ENCODE measurements around the gene FFAR2.
"Not testable (repeated sequence)": the region's sequence is repeated elsewhere in the genome, so short reads cannot be mapped to it uniquely, and the experiment has no call there.

The FFAR2 gene

GRCh38 chr19:35466259-35466658 is 18.2 kb downstream of the FFAR2 start:
- DNase-seq (ENCODE audit: low read depth, low spot score) = no peak
- WGBS (ENCODE audit: insufficient coverage, insufficient read length) = no CpG with 5 or more reads among the region's 1 CpG
- Histone ChIP-seq H3K27me3 (ENCODE audit: control insufficient read depth, insufficient read depth, low read length) (no peaks in the 10 kb centered on the region), H3K4me1 (ENCODE audit: control insufficient read depth, insufficient read depth, low read length) (no peaks in the 10 kb centered on the region), H3K27ac (ENCODE audit: low read length) (no peak overlapping the region), H3K9me3 (ENCODE audit: control insufficient read depth, insufficient read depth, low read length) (no peaks in the 10 kb centered on the region), H3K4me3 (ENCODE audit: low read length) (no peak overlapping the region), H3K36me3 (ENCODE audit: control insufficient read depth, insufficient read depth, low read length) (no peaks in the 10 kb centered on the region)

GRCh38 chr19:35468637-35469036 is 20.6 kb downstream of the FFAR2 start:
- no peaks in the 10 kb centered on the region for H3K27me3 ChIP-seq (ENCODE audit: control insufficient read depth, insufficient read depth, low read length)
- H3K4me3 ChIP-seq (ENCODE audit: low read length) = no peak overlapping the region
- DNase-seq (ENCODE audit: low read depth, low spot score) = peak; percentile 11
- WGBS (ENCODE audit: insufficient coverage, insufficient read length) = no CpG with 5 or more reads among the region's 2 CpGs
- H3K36me3 ChIP-seq (ENCODE audit: control insufficient read depth, insufficient read depth, low read length) = no peaks in the 10 kb centered on the region
- H3K4me1 ChIP-seq (ENCODE audit: control insufficient read depth, insufficient read depth, low read length) = no peaks in the 10 kb centered on the region
- no peak overlapping the region for H3K27ac ChIP-seq (ENCODE audit: low read length)
- no peaks in the 10 kb centered on the region for H3K9me3 ChIP-seq (ENCODE audit: control insufficient read depth, insufficient read depth, low read length)

GRCh38 chr19:35470128-35470527 is 22.1 kb downstream of the FFAR2 start:
- Histone ChIP-seq H3K9me3 (ENCODE audit: control insufficient read depth, insufficient read depth, low read length) (no peaks in the 10 kb centered on the region), H3K27me3 (ENCODE audit: control insufficient read depth, insufficient read depth, low read length) (no peaks in the 10 kb centered on the region), H3K4me3 (ENCODE audit: low read length) (no peak overlapping the region), H3K4me1 (ENCODE audit: control insufficient read depth, insufficient read depth, low read length) (no peaks in the 10 kb centered on the region), H3K36me3 (ENCODE audit: control insufficient read depth, insufficient read depth, low read length) (no peaks in the 10 kb centered on the region), H3K27ac (ENCODE audit: low read length) (no peak overlapping the region)
- no CpG with 5 or more reads among the region's 7 CpGs for WGBS (ENCODE audit: insufficient coverage, insufficient read length)
- no peak for DNase-seq (ENCODE audit: low read depth, low spot score)

GRCh38 chr19:35471075-35471474 is 23.0 kb downstream of the FFAR2 start:
- not testable (repeated sequence) for H3K27ac ChIP-seq (ENCODE audit: low read length); DNase-seq (ENCODE audit: low read depth, low spot score)
- no CpG with 5 or more reads among the region's 4 CpGs for WGBS (ENCODE audit: insufficient coverage, insufficient read length)

DNA sequence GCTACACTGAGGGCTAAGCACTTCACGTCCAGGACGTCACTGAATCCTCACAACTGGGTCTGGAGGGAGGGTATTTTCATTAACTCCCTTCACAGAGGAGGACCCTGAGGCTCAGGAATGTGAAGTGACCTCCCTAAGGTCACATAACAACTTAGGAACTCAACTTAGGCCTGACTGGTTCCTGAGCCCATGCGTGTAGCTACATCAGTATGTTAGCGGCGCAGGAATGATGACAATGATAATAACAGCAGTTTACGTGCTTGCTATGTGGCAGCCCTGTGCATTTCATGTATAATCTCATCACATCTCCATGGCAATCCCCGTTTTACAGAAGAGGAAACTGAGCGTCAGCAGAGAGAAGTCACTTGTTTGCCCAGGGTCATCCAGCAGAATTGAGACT is 23.9 kb downstream of the FFAR2 start:
- Histone ChIP-seq H3K36me3 (ENCODE audit: control insufficient read depth, insufficient read depth, low read length) (no peaks in the 10 kb centered on the region), H3K4me3 (ENCODE audit: low read length) (no peak overlapping the region), H3K4me1 (ENCODE audit: control insufficient read depth, insufficient read depth, low read length) (no peaks in the 10 kb centered on the region), H3K27ac (ENCODE audit: low read length) (no peak overlapping the region), H3K9me3 (ENCODE audit: control insufficient read depth, insufficient read depth, low read length) (no peaks in the 10 kb centered on the region), H3K27me3 (ENCODE audit: control insufficient read depth, insufficient read depth, low read length) (no peaks in the 10 kb centered on the region)
- no CpG with 5 or more reads among the region's 8 CpGs for WGBS (ENCODE audit: insufficient coverage, insufficient read length)
- no peak for DNase-seq (ENCODE audit: low read depth, low spot score)

More at GRCh38 chr19:35471075-35471474, 23.0 kb downstream of the FFAR2 start:
- H3K4me1 ChIP-seq (ENCODE audit: control insufficient read depth, insufficient read depth, low read length); H3K27me3 ChIP-seq (ENCODE audit: control insufficient read depth, insufficient read depth, low read length); H3K9me3 ChIP-seq (ENCODE audit: control insufficient read depth, insufficient read depth, low read length); H3K4me3 ChIP-seq (ENCODE audit: low read length); H3K36me3 ChIP-seq (ENCODE audit: control insufficient read depth, insufficient read depth, low read length): not testable (repeated sequence)

DNA sequence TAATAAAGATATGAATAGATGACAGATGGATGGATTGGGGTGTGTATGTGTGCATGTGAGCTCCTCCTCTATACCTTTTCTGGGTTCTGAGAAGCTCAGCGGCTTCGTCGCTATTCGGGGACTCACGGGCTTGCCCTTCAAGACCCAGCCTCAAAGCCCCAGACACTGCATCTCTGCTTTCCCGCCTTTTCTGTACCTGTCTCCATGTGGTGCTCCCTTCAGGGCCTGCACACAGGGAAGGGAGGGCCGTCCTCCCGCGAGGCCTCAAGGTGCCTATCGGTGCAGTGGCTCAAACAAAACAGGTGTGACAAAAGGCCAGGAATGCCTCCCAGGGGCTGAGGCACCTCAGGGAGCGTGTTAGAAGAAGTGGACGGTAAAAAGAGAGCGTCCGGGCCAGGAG is 26.0 kb downstream of the FFAR2 start:
- Histone ChIP-seq H3K9me3 (ENCODE audit: control insufficient read depth, insufficient read depth, low read length) (no peaks in the 10 kb centered on the region), H3K36me3 (ENCODE audit: control insufficient read depth, insufficient read depth, low read length) (no peaks in the 10 kb centered on the region), H3K27ac (ENCODE audit: low read length) (no peak overlapping the region), H3K4me1 (ENCODE audit: control insufficient read depth, insufficient read depth, low read length) (no peaks in the 10 kb centered on the region), H3K27me3 (ENCODE audit: control insufficient read depth, insufficient read depth, low read length) (no peaks in the 10 kb centered on the region), H3K4me3 (ENCODE audit: low read length) (no peak overlapping the region)
- no CpG with 5 or more reads among the region's 14 CpGs for WGBS (ENCODE audit: insufficient coverage, insufficient read length)
- no peak for DNase-seq (ENCODE audit: low read depth, low spot score)

- no CpG with 5 or more reads among the region's 7 CpGs for WGBS (ENCODE audit: insufficient coverage, insufficient read length)
- H3K27ac ChIP-seq (ENCODE audit: low read length); H3K4me3 ChIP-seq (ENCODE audit: low read length); DNase-seq (ENCODE audit: low read depth, low spot score); H3K27me3 ChIP-seq (ENCODE audit: control insufficient read depth, insufficient read depth, low read length); H3K36me3 ChIP-seq (ENCODE audit: control insufficient read depth, insufficient read depth, low read length); H3K4me1 ChIP-seq (ENCODE audit: control insufficient read depth, insufficient read depth, low read length); H3K9me3 ChIP-seq (ENCODE audit: control insufficient read depth, insufficient read depth, low read length): not testable (repeated sequence)
Measured at GRCh38 chr19:35474594-35474993, 26.5 kb downstream of the FFAR2 start.

DNA sequence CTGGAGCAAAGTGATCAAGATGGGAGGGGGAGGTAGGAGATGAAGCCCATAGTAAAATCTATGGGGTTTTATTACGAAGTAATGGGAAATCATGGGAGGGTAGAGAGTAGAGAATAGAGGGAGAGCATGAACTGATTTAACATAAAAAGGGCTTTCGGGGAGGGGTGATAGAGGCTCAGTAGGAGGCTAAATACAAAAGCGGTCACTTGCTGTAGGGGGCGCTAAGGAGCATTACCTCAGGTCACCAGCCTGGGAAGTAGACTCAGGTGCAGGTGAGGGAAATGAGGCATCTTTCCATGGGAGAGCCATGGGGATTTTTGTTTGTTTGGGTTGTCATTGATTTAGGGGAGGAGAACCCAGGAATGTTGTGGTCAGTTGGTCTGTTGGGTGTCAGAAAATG is 28.1 kb downstream of the FFAR2 start:
- Histone ChIP-seq H3K27me3 (ENCODE audit: control insufficient read depth, insufficient read depth, low read length) (no peaks in the 10 kb centered on the region), H3K9me3 (ENCODE audit: control insufficient read depth, insufficient read depth, low read length) (no peaks in the 10 kb centered on the region), H3K4me3 (ENCODE audit: low read length) (no peak overlapping the region), H3K27ac (ENCODE audit: low read length) (no peak overlapping the region), H3K36me3 (ENCODE audit: control insufficient read depth, insufficient read depth, low read length) (no peaks in the 10 kb centered on the region), H3K4me1 (ENCODE audit: control insufficient read depth, insufficient read depth, low read length) (no peaks in the 10 kb centered on the region)
- DNase-seq (ENCODE audit: low read depth, low spot score) = peak; percentile 39
- 100% methylated on average over 1 of the region's 4 CpGs for WGBS (ENCODE audit: insufficient coverage, insufficient read length)

DNA sequence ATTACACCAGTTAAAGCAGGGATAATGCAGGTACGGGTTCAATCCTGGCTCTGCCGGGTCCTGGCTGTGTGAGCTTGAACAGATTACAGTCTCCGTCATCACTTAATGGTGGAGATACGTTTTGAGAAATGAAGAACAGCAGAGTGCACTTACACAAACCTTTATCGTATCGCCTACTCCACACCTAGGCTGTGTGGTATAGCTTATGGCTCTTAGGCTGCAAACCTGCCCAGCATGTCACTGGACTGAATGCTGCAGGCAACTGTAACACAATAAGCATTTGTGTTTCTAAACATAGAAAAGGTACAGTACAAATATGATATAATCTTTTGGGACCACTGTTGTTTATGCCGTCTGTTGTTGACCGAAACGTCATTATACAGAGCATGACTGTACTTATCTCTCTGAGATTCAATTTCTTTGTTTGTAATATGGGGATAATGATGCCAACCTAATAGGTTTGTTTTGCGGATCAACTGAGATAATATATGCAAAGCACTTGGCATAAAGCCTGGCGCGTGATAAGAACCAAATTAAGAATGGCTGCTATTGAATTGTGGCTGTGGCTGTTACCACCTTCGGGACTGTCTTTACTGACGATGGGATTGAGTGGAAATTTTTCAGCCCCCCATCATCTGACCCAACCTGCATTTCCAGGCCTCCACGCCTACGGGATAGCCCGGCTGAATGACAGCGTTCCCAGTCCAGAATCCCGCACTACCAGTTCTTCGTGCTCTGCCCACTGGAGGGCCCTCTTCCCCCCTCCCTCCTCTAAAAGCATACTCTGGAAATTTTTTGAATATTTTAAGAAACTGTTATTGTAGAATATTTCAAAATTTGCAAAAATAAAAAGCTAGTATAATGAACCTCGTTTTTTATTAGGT is 31.0 kb downstream of the FFAR2 start:
- WGBS (ENCODE audit: insufficient coverage, insufficient read length) = no CpG with 5 or more reads among the region's 21 CpGs
- Histone ChIP-seq H3K36me3 (ENCODE audit: control insufficient read depth, insufficient read depth, low read length) (no peaks in the 10 kb centered on the region), H3K4me3 (ENCODE audit: low read length) (no peak overlapping the region), H3K27ac (ENCODE audit: low read length) (no peak overlapping the region), H3K9me3 (ENCODE audit: control insufficient read depth, insufficient read depth, low read length) (no peaks in the 10 kb centered on the region), H3K4me1 (ENCODE audit: control insufficient read depth, insufficient read depth, low read length) (no peaks in the 10 kb centered on the region), H3K27me3 (ENCODE audit: control insufficient read depth, insufficient read depth, low read length) (no peaks in the 10 kb centered on the region)
- DNase-seq (ENCODE audit: low read depth, low spot score) = no peak

DNA sequence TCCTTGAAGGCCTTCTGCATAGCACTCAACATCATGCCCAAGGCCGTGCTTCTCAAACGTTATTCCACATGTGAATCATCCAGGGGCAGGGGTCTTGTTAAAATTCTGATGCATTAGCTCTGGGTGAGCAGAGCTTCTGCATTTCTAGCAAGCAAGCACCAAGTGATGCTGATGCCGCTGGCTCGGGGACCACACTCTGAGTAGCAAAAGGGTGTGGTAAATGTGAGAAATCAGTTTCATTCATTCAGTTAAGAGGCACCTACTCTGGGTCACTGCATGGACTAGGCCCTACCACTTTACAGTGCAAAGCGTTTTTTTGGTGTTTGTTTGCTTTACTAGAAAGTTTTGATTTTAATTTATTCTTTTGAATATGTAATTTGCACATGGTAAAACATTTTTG is 35.0 kb downstream of the FFAR2 start:
- Histone ChIP-seq H3K36me3 (ENCODE audit: control insufficient read depth, insufficient read depth, low read length) (no peaks in the 10 kb centered on the region), H3K27me3 (ENCODE audit: control insufficient read depth, insufficient read depth, low read length) (no peaks in the 10 kb centered on the region), H3K27ac (ENCODE audit: low read length) (no peak overlapping the region), H3K9me3 (ENCODE audit: control insufficient read depth, insufficient read depth, low read length) (no peaks in the 10 kb centered on the region), H3K4me3 (ENCODE audit: low read length) (no peak overlapping the region), H3K4me1 (ENCODE audit: control insufficient read depth, insufficient read depth, low read length) (no peaks in the 10 kb centered on the region)
- DNase-seq (ENCODE audit: low read depth, low spot score) = no peak
- WGBS (ENCODE audit: insufficient coverage, insufficient read length) = no CpG with 5 or more reads among the region's 5 CpGs
